ENCODE measurements around the gene PTPRT. TPM values are rescaled to one million over a fixed set of nuclear protein-coding genes. Genes with fewer than 3 reads are reported as not detected.

The PTPRT gene
- total RNA-seq, 2 experiments from 2014 or later: not detected

GRCh38 chr20:42656130-42656529 lies 533.6 kb downstream of the PTPRT start:
- DNase-seq (no peak), ATAC-seq (ENCODE audit: low read depth) (no peak)
- POLR2A ChIA-PET: no interaction called here
- H3K27me3 Mint-ChIP-seq: no peaks in the 10 kb centered on the region
- H3K27ac Mint-ChIP-seq: no peak overlapping the region
- peaks cover 4% of the 10 kb centered on the region for H3K9me3 Mint-ChIP-seq
- no peaks in the 10 kb centered on the region for H3K36me3 Mint-ChIP-seq
- no peaks in the 10 kb centered on the region for H3K4me1 Mint-ChIP-seq
- no peak overlapping the region for H3K4me3 Mint-ChIP-seq

GRCh38 chr20:42652266-42652665 lies 537.4 kb downstream of the PTPRT start:
- peaks cover under 1% of the 10 kb centered on the region for H3K9me3 Mint-ChIP-seq
- H3K27me3 Mint-ChIP-seq: no peaks in the 10 kb centered on the region
- H3K4me3 Mint-ChIP-seq: no peak overlapping the region
- no peaks in the 10 kb centered on the region for H3K4me1 Mint-ChIP-seq
- POLR2A ChIA-PET: no interaction called here
- DNase-seq (no peak), ATAC-seq (ENCODE audit: low read depth) (no peak)
- no peaks in the 10 kb centered on the region for H3K36me3 Mint-ChIP-seq
- no peak overlapping the region for H3K27ac Mint-ChIP-seq

GRCh38 chr20:42650191-42650746 lies 539.4 kb downstream of the PTPRT start:
- Mint-ChIP-seq H3K9me3 (no peaks in the 10 kb centered on the region), H3K4me1 (no peaks in the 10 kb centered on the region), H3K36me3 (no peaks in the 10 kb centered on the region), H3K27ac (no peak overlapping the region), H3K27me3 (no peaks in the 10 kb centered on the region), H3K4me3 (no peak overlapping the region)
- DNase-seq (no peak), ATAC-seq (ENCODE audit: low read depth) (no peak)
- POLR2A ChIA-PET: no interaction called here

GRCh38 chr20:42649748-42650147 lies 540.0 kb downstream of the PTPRT start:
- no peaks in the 10 kb centered on the region for H3K27me3 Mint-ChIP-seq
- H3K27ac Mint-ChIP-seq: no peak overlapping the region
- H3K36me3 Mint-ChIP-seq: no peaks in the 10 kb centered on the region
- H3K4me3 Mint-ChIP-seq: no peak overlapping the region
- POLR2A ChIA-PET: no interaction called here
- no peaks in the 10 kb centered on the region for H3K4me1 Mint-ChIP-seq
- H3K9me3 Mint-ChIP-seq: no peaks in the 10 kb centered on the region
- ATAC-seq (ENCODE audit: low read depth) (no peak), DNase-seq (no peak)

GRCh38 chr20:42646250-42646649 lies 543.5 kb downstream of the PTPRT start:
- Mint-ChIP-seq H3K36me3 (no peaks in the 10 kb centered on the region), H3K27me3 (no peaks in the 10 kb centered on the region), H3K4me1 (no peaks in the 10 kb centered on the region), H3K9me3 (peaks cover 4% of the 10 kb centered on the region), H3K4me3 (no peak overlapping the region), H3K27ac (no peak overlapping the region)
- POLR2A ChIA-PET: no interaction called here
- no peak for ATAC-seq (ENCODE audit: low read depth)
- DNase-seq: no peak

- Mint-ChIP-seq H3K4me3 (no peak overlapping the region), H3K36me3 (no peaks in the 10 kb centered on the region), H3K27me3 (no peaks in the 10 kb centered on the region), H3K4me1 (no peaks in the 10 kb centered on the region), H3K9me3 (peaks cover 4% of the 10 kb centered on the region), H3K27ac (no peak overlapping the region)
- ATAC-seq (ENCODE audit: low read depth): no peak
- POLR2A ChIA-PET: no interaction called here
- DNase-seq: no peak
Observed at GRCh38 chr20:42641886-42642285, 547.8 kb downstream of the PTPRT start.

- DNase-seq: no peak
Observed at GRCh38 chr20:42639140-42639539, 550.6 kb downstream of the PTPRT start.

GRCh38 chr20:42635699-42636411 lies 553.9 kb downstream of the PTPRT start:
- Mint-ChIP-seq H3K27ac (no peak overlapping the region), H3K36me3 (no peaks in the 10 kb centered on the region)
- DNase-seq: no peak

More at GRCh38 chr20:42639140-42639539, 550.6 kb downstream of the PTPRT start:
- POLR2A ChIA-PET: no interaction called here
- H3K27me3 Mint-ChIP-seq: no peaks in the 10 kb centered on the region
- no peaks in the 10 kb centered on the region for H3K36me3 Mint-ChIP-seq
- no peaks in the 10 kb centered on the region for H3K4me1 Mint-ChIP-seq
- ATAC-seq (ENCODE audit: low read depth): no peak
- H3K27ac Mint-ChIP-seq: no peak overlapping the region
- H3K9me3 Mint-ChIP-seq: peaks cover 4% of the 10 kb centered on the region
- no peak overlapping the region for H3K4me3 Mint-ChIP-seq

GRCh38 chr20:42634156-42634555 lies 555.5 kb downstream of the PTPRT start:
- H3K27me3 Mint-ChIP-seq: no peaks in the 10 kb centered on the region
- no peak overlapping the region for H3K27ac Mint-ChIP-seq
- POLR2A ChIA-PET: no interaction called here
- H3K4me3 Mint-ChIP-seq: no peak overlapping the region
- DNase-seq: no peak
- ATAC-seq (ENCODE audit: low read depth): no peak
- no peaks in the 10 kb centered on the region for H3K36me3 Mint-ChIP-seq
- H3K9me3 Mint-ChIP-seq: no peaks in the 10 kb centered on the region
- H3K4me1 Mint-ChIP-seq: no peaks in the 10 kb centered on the region

More at GRCh38 chr20:42635699-42636411, 553.9 kb downstream of the PTPRT start:
- Mint-ChIP-seq H3K4me1 (no peaks in the 10 kb centered on the region), H3K4me3 (no peak overlapping the region), H3K9me3 (no peaks in the 10 kb centered on the region), H3K27me3 (no peaks in the 10 kb centered on the region)
- no peak for ATAC-seq (ENCODE audit: low read depth)
- POLR2A ChIA-PET: no interaction called here

GRCh38 chr20:42628683-42629082 lies 561.0 kb downstream of the PTPRT start:
- POLR2A ChIA-PET: no interaction called here
- no peaks in the 10 kb centered on the region for H3K4me1 Mint-ChIP-seq
- H3K4me3 Mint-ChIP-seq: no peak overlapping the region
- DNase-seq (no peak), ATAC-seq (ENCODE audit: low read depth) (no peak)
- H3K27me3 Mint-ChIP-seq: no peaks in the 10 kb centered on the region
- peaks cover 2% of the 10 kb centered on the region for H3K9me3 Mint-ChIP-seq
- no peaks in the 10 kb centered on the region for H3K36me3 Mint-ChIP-seq
- no peak overlapping the region for H3K27ac Mint-ChIP-seq

GRCh38 chr20:42613076-42613475 lies 576.6 kb downstream of the PTPRT start:
- H3K9me3 Mint-ChIP-seq: peaks cover 12% of the 10 kb centered on the region
- no peaks in the 10 kb centered on the region for H3K27me3 Mint-ChIP-seq
- no peak overlapping the region for H3K4me3 Mint-ChIP-seq
- ATAC-seq (ENCODE audit: low read depth) (no peak), DNase-seq (no peak)
- no peak overlapping the region for H3K27ac Mint-ChIP-seq
- H3K36me3 Mint-ChIP-seq: no peaks in the 10 kb centered on the region
- no peaks in the 10 kb centered on the region for H3K4me1 Mint-ChIP-seq
- POLR2A ChIA-PET: no interaction called here

GRCh38 chr20:42611889-42612837 lies 577.5 kb downstream of the PTPRT start:
- H3K27me3 Mint-ChIP-seq: no peaks in the 10 kb centered on the region
- no peaks in the 10 kb centered on the region for H3K36me3 Mint-ChIP-seq
- no peak overlapping the region for H3K4me3 Mint-ChIP-seq
- H3K27ac Mint-ChIP-seq: no peak overlapping the region
- DNase-seq (no peak), ATAC-seq (ENCODE audit: low read depth) (no peak)
- H3K9me3 Mint-ChIP-seq: peaks cover 10% of the 10 kb centered on the region
- no peaks in the 10 kb centered on the region for H3K4me1 Mint-ChIP-seq
- POLR2A ChIA-PET: no interaction called here

- no peak for DNase-seq
- Mint-ChIP-seq H3K36me3 (no peaks in the 10 kb centered on the region), H3K27me3 (no peaks in the 10 kb centered on the region), H3K4me3 (no peak overlapping the region), H3K4me1 (no peaks in the 10 kb centered on the region), H3K9me3 (peaks cover 10% of the 10 kb centered on the region), H3K27ac (no peak overlapping the region)
- POLR2A ChIA-PET: no interaction called here
- no peak for ATAC-seq (ENCODE audit: low read depth)
Observed at GRCh38 chr20:42611423-42611822, 578.3 kb downstream of the PTPRT start.

GRCh38 chr20:42610070-42610469 lies 579.6 kb downstream of the PTPRT start:
- H3K36me3 Mint-ChIP-seq: no peaks in the 10 kb centered on the region
- DNase-seq: no peak
- no peaks in the 10 kb centered on the region for H3K27me3 Mint-ChIP-seq
- ATAC-seq (ENCODE audit: low read depth): no peak
- no peak overlapping the region for H3K4me3 Mint-ChIP-seq
- H3K27ac Mint-ChIP-seq: no peak overlapping the region
- H3K9me3 Mint-ChIP-seq: peaks cover 10% of the 10 kb centered on the region
- H3K4me1 Mint-ChIP-seq: no peaks in the 10 kb centered on the region
- POLR2A ChIA-PET: no interaction called here

Data from activated naive CD8-positive, alpha-beta T cell treated with anti-CD3 and anti-CD28 coated beads, Interleukin-2, amount 10 ng/mL, durations not matched to agents 7 days and 5 days (primary cell).